ENCODE data around the gene DNAJC21.
"Not testable (repeated sequence)": the region's sequence is repeated elsewhere in the genome, so short reads cannot be mapped to it uniquely, and the experiment has no call there.

The DNAJC21 gene

DNA sequence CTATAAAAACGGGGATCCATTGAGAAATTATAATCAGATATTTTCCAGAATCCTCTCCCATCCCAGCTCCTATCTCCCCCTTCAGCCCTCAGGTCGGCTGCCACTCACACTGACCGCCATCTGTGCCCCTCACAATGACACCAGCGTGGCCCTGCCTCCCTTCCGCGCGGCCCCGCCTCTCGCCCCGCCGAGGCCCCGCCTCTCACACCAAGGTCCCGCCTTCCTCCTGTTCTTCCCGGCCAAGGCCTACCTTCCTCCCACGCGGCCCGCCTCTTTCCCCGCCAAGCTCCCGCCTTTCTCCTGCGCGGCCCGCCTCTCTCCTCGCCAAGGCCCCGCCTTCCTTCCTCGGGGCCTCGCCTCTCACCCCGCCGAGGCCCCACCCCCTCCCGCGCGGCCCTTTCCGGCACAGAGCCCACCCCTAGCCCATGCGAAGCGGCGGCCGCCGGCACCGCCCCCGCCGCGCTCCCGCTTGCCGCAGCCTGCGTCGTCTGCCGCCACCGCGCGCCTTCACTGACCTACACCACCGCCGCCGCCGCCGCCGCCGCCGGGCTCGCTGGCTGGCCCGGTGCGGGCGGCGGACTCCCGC is at the start of gene DNAJC21:
TSS of gene DNAJC21 (plus strand) at position 426 of the 586 bp plus-strand sequence. CDS start 261 bp downstream, outside the sequence.
- DNase-seq (ENCODE audit: low read depth) = peak; percentile 94

DNA sequence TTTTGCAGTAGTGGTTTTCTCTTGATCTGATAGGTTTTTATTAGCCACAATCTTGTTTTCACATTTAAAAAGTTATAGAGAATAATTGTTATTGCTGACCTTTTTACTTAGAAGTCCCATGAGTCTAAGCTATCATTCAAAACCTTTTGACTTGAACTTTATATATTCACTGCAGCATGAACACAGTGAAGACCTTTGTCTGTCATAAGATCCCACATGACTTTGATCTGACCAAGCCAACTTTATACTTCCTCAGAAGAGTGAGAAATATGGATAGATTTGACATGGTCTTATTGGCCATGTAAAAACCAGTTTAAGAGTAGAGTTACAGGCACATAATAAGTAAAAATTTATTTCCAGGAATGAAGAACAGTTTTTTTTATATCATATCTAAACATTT is 48.1 kb upstream of the DNAJC21 start:
- no peak for DNase-seq (ENCODE audit: low read depth)

DNA sequence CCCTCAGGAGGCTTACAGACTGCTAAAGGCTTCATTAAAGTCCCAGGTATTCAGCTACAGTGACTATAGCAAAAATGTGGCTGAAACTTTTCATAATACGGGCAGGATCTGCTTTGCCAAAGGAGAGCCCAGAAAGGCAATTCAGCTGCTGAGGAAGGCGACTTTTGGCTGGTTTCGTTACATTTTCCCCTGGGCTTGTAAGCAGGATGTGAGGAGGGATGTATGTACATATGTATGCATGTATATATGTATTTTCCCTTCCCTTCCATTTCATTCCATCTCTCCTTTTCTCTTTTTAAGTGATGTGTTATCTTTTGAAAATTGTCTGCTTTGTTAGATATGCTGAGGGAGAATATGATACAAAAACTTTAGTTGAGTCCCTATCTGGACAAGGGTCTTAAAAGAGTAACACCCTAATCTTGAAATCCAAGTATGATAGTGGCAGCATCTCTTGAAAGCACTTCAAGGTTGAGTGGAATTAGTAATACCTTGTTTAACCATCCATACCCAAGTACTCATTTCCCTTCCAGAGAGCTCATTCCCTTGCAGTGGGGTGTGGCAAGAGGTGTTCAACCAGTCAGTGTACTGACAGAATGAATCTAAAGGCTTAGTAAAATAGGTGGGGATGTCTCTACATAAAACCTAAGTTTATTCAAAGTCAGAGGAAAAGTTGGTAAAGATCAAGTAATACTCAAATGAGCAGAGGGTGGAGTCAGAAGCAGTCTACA is 42.8 kb upstream of the DNAJC21 start:
- DNase-seq (ENCODE audit: low read depth) = no peak

DNA sequence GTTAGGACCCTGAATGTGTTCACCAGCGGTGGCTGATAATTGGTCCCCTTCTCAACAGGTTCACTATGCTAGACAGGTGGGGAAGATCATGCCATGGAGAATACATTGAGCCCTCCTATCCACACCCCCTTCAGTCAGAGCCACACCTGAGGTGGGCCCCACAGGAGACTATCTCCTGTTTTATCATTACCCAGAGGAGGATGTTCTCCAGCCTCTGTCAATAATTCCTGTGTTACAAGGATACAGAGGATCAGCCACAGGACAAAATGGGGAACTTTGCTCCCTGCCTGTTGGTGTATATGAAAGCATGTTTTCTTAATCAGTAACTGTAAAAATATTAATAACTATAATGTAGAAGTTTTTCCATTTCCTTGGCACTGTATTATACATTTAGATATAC is 40.0 kb upstream of the DNAJC21 start:
- no peak for DNase-seq (ENCODE audit: low read depth)

DNA sequence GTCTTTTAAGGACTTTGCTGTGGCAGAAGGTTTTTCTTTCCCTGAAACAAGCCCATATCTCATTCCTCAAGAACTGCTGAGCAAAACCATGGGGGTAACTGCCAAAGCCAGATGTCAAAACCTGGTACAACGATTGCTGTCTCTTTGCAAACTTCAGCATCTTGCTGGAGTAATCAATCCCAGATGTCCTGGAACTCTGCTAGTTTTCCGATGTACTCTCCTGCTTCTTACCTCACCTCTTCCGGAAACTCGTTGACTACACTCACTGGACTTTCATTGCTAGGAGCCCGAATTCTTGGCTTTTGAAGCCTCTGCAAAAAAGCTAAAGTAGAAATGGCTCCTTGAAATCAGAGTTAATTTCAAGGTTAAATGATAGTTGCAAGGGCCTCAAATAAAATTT is 37.4 kb upstream of the DNAJC21 start:
- no peak for DNase-seq (ENCODE audit: low read depth)

DNA sequence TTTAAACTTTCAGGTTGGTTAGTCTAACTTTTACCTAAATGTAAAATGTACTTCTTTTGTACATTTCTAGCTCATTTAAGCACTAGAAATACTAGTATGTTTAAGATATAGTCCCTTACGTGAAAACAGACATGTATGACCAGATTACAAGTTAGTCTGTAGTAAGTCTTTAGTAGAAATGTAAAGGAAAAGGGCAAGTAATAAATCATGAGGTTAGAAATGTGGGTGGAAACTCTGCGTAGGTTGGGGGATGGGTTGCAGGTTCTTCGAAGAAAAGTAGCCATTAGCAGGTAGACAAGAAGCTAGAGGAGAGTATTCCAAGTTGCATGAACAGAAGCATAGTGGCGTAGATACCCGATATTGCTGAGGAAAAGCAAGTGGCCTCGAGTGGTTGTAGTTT is 36.9 kb upstream of the DNAJC21 start:
- no peak for DNase-seq (ENCODE audit: low read depth)

DNA sequence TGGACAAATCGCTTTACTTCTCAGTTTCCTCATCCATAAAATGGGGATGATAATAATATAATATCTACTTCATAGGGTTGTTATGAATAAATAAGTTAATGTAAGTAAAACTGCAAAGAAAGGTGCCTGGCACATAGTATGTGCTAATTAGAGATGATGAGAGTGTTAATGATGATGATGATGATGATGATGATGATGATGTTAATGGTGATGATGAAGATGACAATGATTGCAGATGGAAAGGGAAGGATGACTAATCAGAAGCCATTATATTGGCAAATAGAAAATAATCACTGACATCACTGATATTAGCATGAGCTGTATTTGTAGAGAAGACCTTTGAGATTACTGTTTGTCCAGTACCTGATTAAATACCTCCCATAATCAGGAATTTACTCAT is 34.6 kb upstream of the DNAJC21 start:
- DNase-seq (ENCODE audit: low read depth) = no peak

DNA sequence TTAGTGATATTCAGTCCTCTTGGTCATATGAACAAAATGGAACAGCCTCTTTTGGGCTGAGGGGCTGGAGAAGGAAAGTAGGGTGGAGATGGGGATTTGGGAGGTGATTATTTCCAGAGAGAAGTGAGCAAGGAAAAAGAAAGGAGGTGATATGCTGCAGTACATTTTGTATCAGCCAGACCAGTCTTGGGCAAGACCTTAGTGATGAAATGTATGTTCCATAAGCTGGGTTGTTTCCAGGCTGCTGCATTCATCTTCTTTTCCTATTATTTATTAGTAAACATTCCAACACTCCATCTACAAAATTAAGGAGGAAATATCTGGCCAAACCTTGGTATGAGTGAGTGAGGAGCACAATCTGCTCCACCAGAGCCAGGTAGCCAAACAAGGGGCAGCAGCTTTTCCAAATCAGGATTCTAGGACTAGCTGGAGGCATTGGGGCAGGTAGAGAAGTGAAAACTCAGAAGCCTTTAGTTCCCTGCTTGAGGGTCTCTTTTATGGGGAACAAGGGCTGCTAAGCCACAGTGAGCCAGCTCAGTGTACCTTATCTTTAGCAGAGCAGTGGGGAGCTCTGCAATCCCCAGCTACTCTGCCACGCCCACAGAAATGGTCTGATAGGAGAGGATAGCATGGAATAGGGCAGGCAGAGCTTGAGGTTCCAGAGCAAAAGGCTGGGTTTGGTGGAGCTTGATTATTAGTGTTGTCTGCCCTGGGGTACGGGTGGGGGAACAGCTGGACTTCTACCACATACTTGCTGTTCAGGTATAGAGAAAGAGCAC is 33.5 kb upstream of the DNAJC21 start:
- DNase-seq (ENCODE audit: low read depth) = no peak

DNA sequence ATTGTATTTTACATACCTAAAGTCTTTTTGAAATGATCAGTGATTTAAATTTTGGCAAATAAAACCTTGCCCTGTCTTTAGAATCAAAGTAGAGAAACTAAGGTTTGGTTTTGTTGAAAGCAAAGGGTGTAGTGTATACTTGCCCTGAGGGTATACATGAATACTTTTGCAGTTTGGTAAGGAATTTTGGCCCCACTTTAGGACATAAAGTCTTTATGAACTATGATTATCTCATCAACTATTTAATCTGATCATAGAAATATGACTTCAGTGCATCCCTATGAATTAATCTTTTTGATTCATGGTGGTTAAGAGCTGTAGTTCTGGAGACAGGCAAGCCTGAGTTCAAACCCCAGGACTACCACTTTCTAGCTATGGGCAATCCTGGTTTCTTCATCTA is 31.7 kb upstream of the DNAJC21 start:
- DNase-seq (ENCODE audit: low read depth) = no peak

DNA sequence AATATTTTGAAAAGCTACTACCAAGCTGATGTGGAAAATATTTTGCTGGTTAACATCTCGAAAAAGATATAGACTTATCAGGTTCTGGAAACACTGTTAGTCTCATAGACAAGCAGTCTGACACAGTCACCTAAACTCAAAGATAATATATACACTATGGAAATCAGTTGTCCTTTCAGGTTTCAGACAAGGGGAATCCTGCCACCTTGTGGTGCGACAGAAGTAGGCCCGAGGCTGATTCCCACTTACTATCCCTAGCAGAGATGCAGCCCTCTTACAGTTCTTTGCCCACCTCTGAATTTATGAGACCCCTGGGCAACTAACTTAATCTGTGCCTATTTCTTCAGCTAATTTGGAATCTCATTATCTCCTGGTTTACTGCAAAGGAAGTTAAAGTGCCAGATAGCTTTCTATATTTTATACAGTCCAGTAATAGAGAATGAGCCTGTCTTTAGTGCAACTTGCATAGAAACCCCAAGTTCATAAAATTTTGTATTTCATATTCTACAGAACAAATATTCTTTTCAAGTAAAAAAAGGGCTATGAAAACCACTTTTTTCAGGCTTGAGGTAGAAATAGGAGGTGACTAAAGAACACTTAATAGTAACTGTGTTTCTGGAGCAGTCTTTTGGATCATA is 31.0 kb upstream of the DNAJC21 start:
- DNase-seq (ENCODE audit: low read depth) = peak; percentile 12

DNA sequence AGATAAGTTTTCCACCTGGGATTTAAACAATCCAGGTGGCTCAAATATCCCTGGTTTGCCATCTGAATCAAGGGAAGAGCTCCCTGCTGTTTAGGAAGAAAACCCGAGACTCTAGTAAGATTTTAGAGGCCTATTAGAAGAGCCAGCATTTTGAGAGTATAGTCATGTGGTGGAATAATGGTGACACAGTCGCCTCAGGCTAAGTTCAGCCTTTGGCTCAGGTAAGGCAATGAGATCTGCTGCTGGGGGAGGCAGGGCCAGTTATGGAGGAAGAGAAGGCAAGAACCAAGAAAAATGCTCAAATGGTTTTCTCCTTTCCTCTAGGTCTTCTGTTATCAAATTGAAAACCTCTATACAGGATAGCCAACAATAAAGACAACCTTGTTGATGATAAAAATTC is 30.3 kb upstream of the DNAJC21 start:
- DNase-seq (ENCODE audit: low read depth) = no peak

DNA sequence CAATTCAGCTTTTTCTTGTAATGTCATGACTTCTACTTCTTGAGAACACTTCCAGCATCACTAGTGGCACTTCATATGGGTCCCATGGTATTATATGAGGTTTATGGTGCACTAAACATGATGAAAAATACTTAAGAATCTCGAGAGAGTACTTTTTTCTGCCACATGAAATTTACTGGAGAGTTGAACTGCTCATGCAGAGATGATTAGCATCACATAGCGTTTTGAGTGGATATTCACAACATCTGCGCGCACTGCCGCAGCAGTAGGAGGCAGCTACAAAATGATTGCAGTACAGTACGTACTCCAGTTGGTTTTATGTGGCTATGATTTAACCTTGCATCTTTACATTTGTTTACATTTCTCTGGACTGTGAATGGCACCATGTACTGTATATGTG is 28.7 kb upstream of the DNAJC21 start:
- DNase-seq (ENCODE audit: low read depth) = no peak

DNA sequence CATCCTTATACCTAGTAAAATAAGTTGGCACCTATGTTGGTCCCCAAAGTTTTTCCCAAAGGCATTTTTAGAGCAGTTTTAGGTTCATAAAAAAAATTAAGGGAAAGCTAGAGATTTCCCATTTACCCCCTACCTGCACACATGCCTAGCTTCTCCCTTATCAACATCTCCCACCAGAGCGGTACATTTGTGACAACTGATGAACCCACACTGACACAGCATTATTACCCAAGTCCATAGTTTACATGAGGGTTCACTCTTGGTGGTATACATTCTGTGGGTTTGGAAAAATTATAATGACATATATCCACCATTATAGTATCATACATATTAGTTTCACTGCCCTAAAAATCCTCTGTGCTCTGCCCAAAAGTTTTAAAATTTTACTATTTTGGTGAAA is 26.1 kb upstream of the DNAJC21 start:
- no peak for DNase-seq (ENCODE audit: low read depth)

DNA sequence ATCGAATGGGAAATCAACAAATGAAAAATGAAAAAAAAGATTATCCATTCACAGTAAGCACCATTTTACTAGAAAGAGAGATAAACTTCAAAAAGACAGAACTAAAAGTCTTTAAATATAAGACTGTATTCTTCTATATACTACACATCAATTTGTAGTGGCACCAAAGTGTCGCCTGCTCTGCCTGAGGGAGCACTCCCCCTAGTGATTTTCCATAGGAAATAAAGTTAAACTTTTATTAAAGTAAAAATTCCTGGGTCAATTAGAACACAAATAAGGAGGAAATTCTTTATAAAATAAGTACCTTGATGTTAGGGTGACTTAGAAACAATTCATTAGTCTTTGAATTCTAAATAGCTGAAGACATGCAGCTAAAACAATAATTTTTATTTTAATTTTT is 23.8 kb upstream of the DNAJC21 start:
- DNase-seq (ENCODE audit: low read depth) = no peak

DNA sequence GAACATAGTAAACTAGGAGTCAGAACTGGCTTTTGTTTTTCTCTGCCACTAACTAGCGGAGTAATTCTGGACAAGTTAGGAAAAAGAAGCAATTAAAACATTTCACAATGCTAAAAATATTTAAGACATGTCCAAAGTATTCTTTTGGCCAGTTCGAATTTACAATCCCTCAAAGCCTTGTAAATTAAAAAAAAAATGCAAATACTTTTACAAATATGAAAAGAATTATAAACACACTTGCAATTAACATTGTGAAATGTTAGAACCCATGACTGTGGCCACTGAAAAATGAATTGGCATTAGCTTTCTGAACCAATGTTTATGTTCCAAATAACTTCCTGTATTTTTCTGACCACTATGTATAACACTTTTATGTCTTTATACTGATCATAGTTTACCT is 16.3 kb upstream of the DNAJC21 start:
- no peak for DNase-seq (ENCODE audit: low read depth)

DNA sequence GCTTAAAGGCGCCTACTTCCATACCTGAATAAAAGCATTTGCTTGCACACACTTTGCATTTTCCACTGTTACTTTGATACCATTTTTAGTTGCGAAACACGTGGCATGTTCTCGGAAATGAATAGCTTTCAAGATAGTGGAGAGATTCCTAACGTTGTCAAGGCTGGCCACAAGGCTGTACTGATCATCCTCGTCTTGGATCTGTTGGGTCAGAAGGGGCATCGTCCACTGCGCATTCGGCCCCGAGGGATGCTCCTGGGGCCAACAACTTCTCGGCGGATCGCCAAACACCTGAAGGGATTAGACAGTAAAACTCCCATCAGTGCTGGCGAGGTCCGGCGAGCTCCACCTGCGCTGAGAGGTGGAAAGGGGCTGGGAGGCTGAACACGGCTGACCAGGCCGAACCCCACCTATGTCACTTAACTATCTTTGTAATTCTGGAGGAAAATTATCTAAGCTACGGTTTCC is 14.7 kb upstream of the DNAJC21 start:
- no peak for DNase-seq (ENCODE audit: low read depth)

DNA sequence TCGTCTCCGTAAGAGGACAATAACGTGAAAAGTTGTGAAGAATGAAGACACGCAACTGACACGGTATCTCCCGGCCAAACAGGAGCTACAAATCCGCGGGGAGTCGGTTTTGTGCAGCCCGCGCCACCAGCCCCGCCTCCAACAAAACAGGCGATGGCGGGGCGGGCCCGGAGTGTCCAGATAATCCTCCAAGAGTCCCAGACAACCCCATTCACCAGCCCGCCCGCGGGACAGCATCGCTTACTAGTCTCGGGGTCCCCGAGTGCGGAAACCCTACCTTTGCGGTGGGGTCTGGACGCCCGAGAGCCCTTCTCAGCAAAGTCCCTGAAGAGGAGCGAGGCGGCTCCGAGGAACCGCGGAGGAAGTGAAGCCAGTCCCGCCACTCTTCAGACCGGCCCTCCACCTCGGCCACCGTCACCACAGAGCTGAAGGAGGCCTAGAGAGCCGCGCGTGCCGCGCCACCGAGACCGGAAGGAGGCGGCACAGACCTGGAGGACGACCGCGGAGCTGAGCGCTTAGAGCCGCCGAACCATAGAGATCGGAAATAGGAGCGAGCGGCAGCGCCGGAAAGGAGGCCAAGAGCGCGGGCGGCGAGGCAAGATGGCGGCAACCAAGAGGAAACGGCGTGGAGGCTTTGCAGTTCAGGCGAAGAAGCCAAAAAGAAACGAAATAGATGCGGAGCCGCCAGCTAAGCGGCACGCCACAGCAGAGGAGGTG is 14.1 kb upstream of the DNAJC21 start, which contains the start of the genes BRIX1 and RAD1:
TSS of gene BRIX1 (plus strand) at position 573 of the 717 bp plus-strand sequence. CDS start at position 601, 28 bp downstream.
TSS of gene RAD1 (minus strand) at position 366 of the 717 bp plus-strand sequence. CDS start 612 bp downstream, outside the sequence.
- DNase-seq (ENCODE audit: low read depth) = peak; percentile 91

DNA sequence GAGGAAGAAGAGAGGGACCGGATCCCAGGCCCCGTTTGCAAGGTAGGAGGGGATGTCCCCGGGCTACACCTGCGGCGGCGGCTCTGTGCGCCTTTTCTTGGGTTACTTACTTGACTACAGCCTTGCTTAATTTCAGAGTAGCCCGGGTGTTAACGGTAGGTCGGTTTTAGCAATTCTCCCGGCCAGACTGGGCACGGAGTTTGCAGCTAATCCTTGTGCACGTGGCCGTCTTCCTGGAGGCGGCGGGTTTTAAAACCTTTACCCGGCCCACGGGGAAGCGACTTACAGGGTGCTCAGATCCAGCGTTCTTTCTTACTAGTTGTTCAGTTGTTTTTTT is 13.5 kb upstream of the DNAJC21 start:
- DNase-seq (ENCODE audit: low read depth) = no peak

DNA sequence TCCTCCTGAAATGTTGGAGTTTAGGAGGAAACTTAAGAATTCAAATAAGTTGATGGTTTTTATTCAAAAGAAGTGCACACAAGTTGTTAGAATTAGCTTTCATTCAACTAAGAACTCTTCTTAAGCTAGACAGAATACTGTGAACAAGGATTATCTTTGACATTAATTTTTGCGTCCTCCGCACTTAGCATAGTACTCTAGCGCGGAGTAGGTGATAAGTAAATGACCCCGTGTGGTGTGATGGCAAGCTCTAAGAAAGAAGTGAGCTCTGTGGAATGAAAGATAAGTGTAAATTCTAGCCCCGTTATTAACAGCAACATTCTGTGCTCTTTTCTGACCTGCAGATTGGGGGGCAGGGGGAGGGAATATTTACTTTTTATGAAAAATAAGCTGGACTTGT is 12.8 kb upstream of the DNAJC21 start:
- no peak for DNase-seq (ENCODE audit: low read depth)

DNA sequence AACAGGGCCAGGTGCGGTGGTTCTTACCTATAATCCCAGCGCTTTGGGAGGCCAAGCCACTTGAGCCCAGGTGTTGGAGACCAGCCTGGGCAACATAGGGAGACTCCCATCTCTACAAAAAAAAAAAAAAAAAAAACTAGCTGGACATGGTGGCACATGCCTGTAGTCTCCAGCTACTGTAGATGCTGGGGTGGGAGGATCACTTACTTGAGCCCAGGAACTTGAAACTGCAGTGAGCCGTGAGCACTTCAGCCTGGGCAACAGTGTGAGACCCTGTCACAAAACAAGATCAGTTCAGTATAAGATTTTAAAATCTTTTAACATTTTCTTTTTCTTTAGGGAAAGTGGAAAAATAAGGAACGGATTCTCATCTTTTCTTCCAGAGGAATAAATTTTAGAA is 11.3 kb upstream of the DNAJC21 start:
- DNase-seq (ENCODE audit: low read depth) = no peak

DNA sequence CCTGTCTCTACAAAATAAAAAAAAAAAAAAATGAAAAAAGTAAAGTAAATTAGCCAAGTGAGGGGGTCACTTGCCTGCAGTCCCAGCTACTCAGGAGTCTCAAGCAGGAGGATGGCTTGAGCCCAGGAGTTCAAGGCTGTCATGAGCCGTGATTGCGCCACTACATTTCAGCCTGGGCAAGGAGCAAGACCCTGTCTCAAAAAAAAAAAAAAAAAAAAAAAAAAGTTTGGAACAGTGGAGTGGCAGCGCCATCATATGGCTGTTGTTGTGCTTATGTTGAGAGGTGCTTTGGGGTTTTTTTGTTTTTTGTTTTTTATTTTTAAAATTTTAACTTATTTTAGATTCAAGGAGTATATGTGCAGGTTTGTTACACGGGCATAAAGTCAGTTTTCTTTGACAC is 10.3 kb upstream of the DNAJC21 start:
- no peak for DNase-seq (ENCODE audit: low read depth)

DNA sequence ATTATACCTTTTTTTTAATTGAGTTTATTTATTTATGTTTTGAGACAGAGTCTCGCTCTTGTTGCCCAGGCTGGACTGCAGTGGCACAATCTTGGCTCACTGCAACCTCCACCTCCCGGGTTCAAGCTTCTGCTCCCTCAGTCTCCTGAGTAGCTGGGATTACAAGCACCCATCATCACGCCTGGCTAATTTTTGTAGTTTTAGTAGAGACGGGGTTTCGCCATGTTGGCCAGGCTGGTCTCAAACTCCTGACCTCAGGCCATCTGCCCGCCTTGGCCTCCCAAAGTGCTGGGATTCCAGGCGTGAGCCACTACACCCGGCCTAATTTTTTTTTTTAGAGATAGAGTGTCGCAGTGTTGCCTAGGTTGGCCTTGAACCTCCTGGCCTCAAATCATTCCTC is 6.1 kb upstream of the DNAJC21 start:
- not testable (repeated sequence) for DNase-seq (ENCODE audit: low read depth)
